Liver (tissue), 9 donors: Measurements from ENCODE around the gene BNC2. TPM values are rescaled to one million over a fixed set of nuclear protein-coding genes. Genes with fewer than 3 reads are reported as not detected.

Source experiments
- DNase-seq: peaks from one replicate; pipeline ENCODE4 v3.0.0-alpha.2; 2017; ENCODE audit warnings: low spot score
- H3K27ac ChIP-seq, 2 donors: one replicate each; pipeline ENCODE4 v1.7.0; 2013; ENCODE audit warnings: inconsistent platforms in 2 of 2, low read length in 2 of 2, control low read depth in 1 of 2, low read depth in 1 of 2, mild to moderate bottlenecking in 1 of 2
- H3K27me3 ChIP-seq, 4 donors: one replicate each; pipeline versions ENCODE4 v1.6.1 to v1.7.0; 2013; ENCODE audit warnings: low read length in 3 of 4, inconsistent platforms in 1 of 4, mild to moderate bottlenecking in 1 of 4, moderate library complexity in 1 of 4; ENCODE audit not compliant: control insufficient read depth in 4 of 4, insufficient read depth in 4 of 4
- H3K36me3 ChIP-seq, 4 donors: one replicate each; pipeline versions ENCODE4 v1.6.1 to v1.7.0; 2013; ENCODE audit warnings: low read length in 3 of 4, mild to moderate bottlenecking in 3 of 4, low read depth in 1 of 4, moderate library complexity in 1 of 4; ENCODE audit not compliant: control insufficient read depth in 4 of 4, insufficient read depth in 3 of 4
- H3K4me1 ChIP-seq, 4 donors: one replicate each; pipeline versions ENCODE4 v1.6.1 to v1.7.0; 2013; ENCODE audit warnings: low read length in 3 of 4, mild to moderate bottlenecking in 3 of 4, moderate library complexity in 1 of 4; ENCODE audit not compliant: control insufficient read depth in 4 of 4, insufficient read depth in 4 of 4
- H3K4me3 ChIP-seq, 3 donors: one replicate each; pipeline versions ENCODE4 v1.6.1 to v1.7.0; 2013; ENCODE audit warnings: low read length in 3 of 3, control low read depth in 1 of 3, low read depth in 1 of 3, mild to moderate bottlenecking in 1 of 3
- H3K9ac ChIP-seq, 2 donors: one replicate each; pipeline ENCODE4 v1.7.0; 2013; ENCODE audit warnings: low read length in 2 of 2, mild to moderate bottlenecking in 2 of 2, moderate library complexity in 2 of 2, control low read depth in 1 of 2, low read depth in 1 of 2
- H3K9me3 ChIP-seq, 4 donors: one replicate each; pipeline versions ENCODE4 v1.6.1 to v1.7.0; 2013; ENCODE audit warnings: low read length in 3 of 4; ENCODE audit not compliant: control insufficient read depth in 4 of 4
- ATF3 ChIP-seq: IDR thresholded peaks from 2 replicates; pipeline ENCODE4 v1.6.1; 2016; ENCODE audit warnings: antibody characterized with exemption
- CTCF ChIP-seq: fragments of 150-350 bp; IDR thresholded peaks from 2 replicates; pipeline ENCODE4 v1.5.1; 2017; ENCODE audit warnings: improper control_type of control experiment, low read depth, low read length; ENCODE audit not compliant: missing input control
- EGR1 ChIP-seq, 2 donors: IDR thresholded peaks; 2 replicates each; pipeline ENCODE4 v1.6.1; 2016 to 2018; ENCODE audit warnings: antibody characterized with exemption in 2 of 2, low read depth in 2 of 2
- FOXA1 ChIP-seq: IDR thresholded peaks from 2 replicates; pipeline ENCODE4 v1.6.1; 2016; ENCODE audit warnings: antibody characterized with exemption
- HNF4A ChIP-seq, 2 donors: conservative IDR thresholded peaks; 2 replicates each; pipeline ENCODE4 v1.6.1; 2016; ENCODE audit warnings: antibody characterized with exemption in 2 of 2, mild to moderate bottlenecking in 2 of 2
- HNF4G ChIP-seq: IDR thresholded peaks from 2 replicates; pipeline ENCODE4 v1.6.1; 2016; ENCODE audit warnings: antibody characterized with exemption
- JUND ChIP-seq, 2 donors: IDR thresholded peaks; 2 replicates each; pipeline ENCODE4 v1.6.1; 2016; ENCODE audit warnings: antibody characterized with exemption in 2 of 2
- MAX ChIP-seq: IDR thresholded peaks from 2 replicates; pipeline ENCODE4 v1.6.1; 2016; ENCODE audit warnings: antibody characterized with exemption
- NR2F2 ChIP-seq: IDR thresholded peaks from 2 replicates; pipeline ENCODE4 v1.6.1; 2016; ENCODE audit warnings: antibody characterized with exemption
- RAD21 ChIP-seq, 2 donors: IDR thresholded peaks; 2 replicates each; pipeline ENCODE4 v1.6.1; 2016; ENCODE audit warnings: antibody characterized with exemption in 2 of 2, mild to moderate bottlenecking in 2 of 2
- REST ChIP-seq: IDR thresholded peaks from 2 replicates; pipeline ENCODE4 v1.6.1; 2016; ENCODE audit warnings: antibody characterized with exemption, mild to moderate bottlenecking
- RXRA ChIP-seq, 2 donors: IDR thresholded peaks; 2 replicates each; pipeline ENCODE4 v1.6.1; 2017 to 2018; ENCODE audit warnings: antibody characterized with exemption in 2 of 2, mild to moderate bottlenecking in 1 of 2
- TAF1 ChIP-seq: conservative IDR thresholded peaks from 2 replicates; pipeline ENCODE4 v1.6.1; 2016; ENCODE audit warnings: antibody characterized with exemption, mild to moderate bottlenecking
- YY1 ChIP-seq: IDR thresholded peaks from 2 replicates; pipeline ENCODE4 v1.6.1; 2016; ENCODE audit warnings: antibody characterized with exemption, mild to moderate bottlenecking
- WGBS: extraction: QIAGEN DNeasy Blood & Tissue Kit; methylation state at CpG from one replicate; pipeline ENCODE4 v1.1.7; 2013; 5-methylcytosine and 5-hydroxymethylcytosine counted together
- polyA plus RNA-seq, 2 donors: library from polyadenylated mRNA; stranded (reverse) in 1 of 2; unstranded in 1 of 2; fragments of 200-250 nt in 1 of 2; fragments of >200 nt in 1 of 2; fragmentation: Nextera tagmentation in 1 of 2; extraction: Ambion mirVana in 1 of 2; gene quantifications; one replicate each; pipeline versions ENCODE4 v1.2.1 to v1.2.3, GENCODE V29; 2013 to 2015
- total RNA-seq, 2 donors: library from RNA; depleted of rRNA; stranded (reverse); fragments of >200 nt; gene quantifications; one replicate each; pipeline ENCODE4 v1.2.3, GENCODE V29; 2014
- donor health status: healthy.
- donor health status: healthy.
- donor health status: healthy.
- donor health status: healthy.
- donor health status: healthy.

BNC2 gene
- total and polyA plus RNA-seq, 4 donors = 0.07 to 0.67 (median 0.08) TPM

- WGBS = 49% methylated on average over 5 of the region's 5 CpGs
- TF ChIP-seq TAF1 (no peak), HNF4G (no peak), NR2F2 (no peak), MAX (no peak), CTCF (no peak), FOXA1 (no peak), JUND (IDR thresholded peaks at IDR 0.05) (no peak), ATF3 (no peak), RAD21 (IDR thresholded peaks at IDR 0.05) (no peak), YY1 (no peak), EGR1 (IDR thresholded peaks at IDR 0.05; ENCODE audit: low read depth in 2 of 2) (no peak), HNF4A (conservative IDR thresholded peaks at IDR 0.05) (no peak), REST (no peak), RXRA (IDR thresholded peaks at IDR 0.05) (no peak)
- Histone ChIP-seq H3K9ac (no peak overlapping the region), H3K4me1 (no peaks in the 10 kb centered on the region), H3K36me3 (no peaks in the 10 kb centered on the region), H3K9me3 (no peaks in the 10 kb centered on the region), H3K27me3 (peaks cover 0 to 3% (median 0%) of the 10 kb centered on the region in 4 donors), H3K4me3 (no peak overlapping the region), H3K27ac (no peak overlapping the region)
- DNase-seq = no peak
Observed at GRCh38 chr9:16884952-16885513, 14.6 kb upstream of the BNC2 start.

GRCh38 chr9:16884373-16884772 lies 13.9 kb upstream of the BNC2 start:
- no peak for DNase-seq
- Histone ChIP-seq H3K4me1 (no peaks in the 10 kb centered on the region), H3K9ac (no peak overlapping the region), H3K27ac (no peak overlapping the region), H3K36me3 (no peaks in the 10 kb centered on the region), H3K4me3 (no peak overlapping the region), H3K27me3 (peaks cover 0 to 3% (median 0%) of the 10 kb centered on the region in 4 donors), H3K9me3 (no peaks in the 10 kb centered on the region)
- 66% methylated on average over 3 of the region's 3 CpGs for WGBS
- no peak for TF ChIP-seq HNF4G
- no peak for TF ChIP-seq REST
- TF ChIP-seq RAD21 (IDR thresholded peaks at IDR 0.05) = no peak
- no peak for TF ChIP-seq EGR1 (IDR thresholded peaks at IDR 0.05; ENCODE audit: low read depth in 2 of 2)
- no peak for TF ChIP-seq HNF4A (conservative IDR thresholded peaks at IDR 0.05)
- TF ChIP-seq NR2F2 = no peak
- TF ChIP-seq TAF1 = no peak
